ENCODE results near the gene SNRPB. TPM values are rescaled to one million over a fixed set of nuclear protein-coding genes. Genes with fewer than 3 reads are reported as not detected.

The SNRPB gene
- total RNA-seq, 1 experiment from 2014 or later = 539 TPM

DNA sequence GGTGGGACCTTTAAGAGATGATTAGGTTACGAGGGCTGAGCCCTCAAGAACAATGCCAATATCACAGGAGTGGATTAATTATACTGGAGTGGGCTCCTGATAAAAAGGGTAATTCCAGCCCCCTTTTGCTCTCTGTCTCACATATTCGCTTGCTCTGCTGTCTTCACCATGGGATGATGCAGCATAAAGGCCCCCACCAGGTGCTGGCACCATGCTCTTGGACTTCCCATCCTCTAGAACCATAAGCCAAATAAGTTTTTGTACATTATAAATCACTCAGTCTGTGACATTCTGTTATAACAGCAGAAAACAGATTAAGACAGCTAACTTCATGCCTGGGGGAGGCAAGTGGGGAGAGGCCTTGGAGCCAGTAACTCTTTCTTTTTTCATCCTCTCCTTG, 9.8 kb upstream of the SNRPB start (continued):
- no peak for TF ChIP-seq EMX1 (CRISPR knock-in tag; IDR thresholded peaks at IDR 0.05)
- TF ChIP-seq RELA (CRISPR knock-in tag; IDR thresholded peaks at IDR 0.05; ENCODE audit: borderline replicate concordance) = no peak
- no peak for TF ChIP-seq TCF7 (CRISPR knock-in tag; IDR thresholded peaks at IDR 0.05; ENCODE audit: low read depth)
- TF ChIP-seq SOX15 (CRISPR knock-in tag; IDR thresholded peaks at IDR 0.05) = no peak
- no peak for TF ChIP-seq ETV6 (CRISPR knock-in tag; IDR thresholded peaks at IDR 0.05)
- TF ChIP-seq, protein P1, sequence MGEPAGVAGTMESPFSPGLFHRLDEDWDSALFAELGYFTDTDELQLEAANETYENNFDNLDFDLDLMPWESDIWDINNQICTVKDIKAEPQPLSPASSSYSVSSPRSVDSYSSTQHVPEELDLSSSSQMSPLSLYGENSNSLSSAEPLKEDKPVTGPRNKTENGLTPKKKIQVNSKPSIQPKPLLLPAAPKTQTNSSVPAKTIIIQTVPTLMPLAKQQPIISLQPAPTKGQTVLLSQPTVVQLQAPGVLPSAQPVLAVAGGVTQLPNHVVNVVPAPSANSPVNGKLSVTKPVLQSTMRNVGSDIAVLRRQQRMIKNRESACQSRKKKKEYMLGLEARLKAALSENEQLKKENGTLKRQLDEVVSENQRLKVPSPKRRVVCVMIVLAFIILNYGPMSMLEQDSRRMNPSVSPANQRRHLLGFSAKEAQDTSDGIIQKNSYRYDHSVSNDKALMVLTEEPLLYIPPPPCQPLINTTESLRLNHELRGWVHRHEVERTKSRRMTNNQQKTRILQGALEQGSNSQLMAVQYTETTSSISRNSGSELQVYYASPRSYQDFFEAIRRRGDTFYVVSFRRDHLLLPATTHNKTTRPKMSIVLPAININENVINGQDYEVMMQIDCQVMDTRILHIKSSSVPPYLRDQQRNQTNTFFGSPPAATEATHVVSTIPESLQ (CRISPR knock-in tag; IDR thresholded peaks at IDR 0.05) = no peak
- no peak for TF ChIP-seq ZBTB21 (CRISPR knock-in tag; IDR thresholded peaks at IDR 0.05; ENCODE audit: borderline replicate concordance)
- TF ChIP-seq ATF1 (CRISPR knock-in tag; IDR thresholded peaks at IDR 0.05) = no peak
- TF ChIP-seq ZNF263 (CRISPR knock-in tag; IDR thresholded peaks at IDR 0.05; ENCODE audit: low read depth) = no peak
- no peak for TF ChIP-seq ZNF416 (CRISPR knock-in tag; IDR thresholded peaks at IDR 0.05)
- no peak for TF ChIP-seq ZNF396 (CRISPR knock-in tag; IDR thresholded peaks at IDR 0.05; ENCODE audit: borderline replicate concordance)

DNA sequence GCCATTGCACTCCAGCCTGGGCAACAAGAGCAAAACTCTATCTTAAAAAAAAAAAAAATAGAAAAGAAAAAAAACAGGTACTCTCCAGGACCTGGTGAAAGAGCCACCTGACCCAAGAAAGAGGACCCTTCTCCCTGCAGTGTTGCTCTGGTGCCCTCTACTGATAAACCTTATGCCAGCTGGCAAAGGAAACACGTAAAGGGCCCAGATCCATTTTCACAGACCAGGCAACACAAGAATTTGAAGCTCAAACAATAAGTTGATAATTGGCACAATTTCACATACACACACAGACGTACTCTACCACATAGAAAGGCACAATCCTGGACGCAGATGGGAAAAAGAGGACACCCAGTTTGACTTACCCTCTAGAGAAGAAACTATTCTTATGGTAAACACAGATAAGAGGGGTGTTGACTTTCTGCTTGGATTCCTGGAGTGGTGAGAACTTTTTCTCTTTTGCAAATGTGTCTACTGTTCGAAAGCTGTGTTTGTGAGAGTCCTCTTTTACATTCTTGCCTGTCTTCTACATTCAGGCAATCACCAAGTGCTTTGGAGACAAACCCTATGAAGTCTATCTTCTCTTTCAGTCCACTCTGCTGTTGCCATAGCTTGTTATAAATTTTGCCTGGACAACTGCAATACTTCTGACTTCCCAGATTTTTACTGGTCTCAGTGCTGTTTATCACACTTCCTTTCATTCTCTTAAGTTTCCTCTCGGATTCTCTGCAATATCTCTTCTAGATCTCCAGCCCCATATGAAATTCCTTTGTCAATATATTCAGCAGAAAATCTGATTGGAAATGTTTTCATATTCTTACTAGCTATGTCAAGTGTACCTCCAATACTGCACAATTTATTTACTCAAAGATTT, 6.4 kb upstream of the SNRPB start:
- ATAC-seq (peak; percentile 92), DNase-seq (ENCODE audit: low spot score) (no peak)
- ChIA-PET CTCF (interaction anchor here (0.6 to 2.6 kb wide), 15 partner anchors 9 to 304 kb away, joined by 3 to 26 read pairs (median 4); no protein-coding TSS in a partner anchor), POLR2A (no interaction called here)
- TF ChIP-seq OVOL2 (CRISPR knock-in tag; IDR thresholded peaks at IDR 0.05; ENCODE audit: borderline replicate concordance) = no peak
- TF ChIP-seq, protein P2, sequence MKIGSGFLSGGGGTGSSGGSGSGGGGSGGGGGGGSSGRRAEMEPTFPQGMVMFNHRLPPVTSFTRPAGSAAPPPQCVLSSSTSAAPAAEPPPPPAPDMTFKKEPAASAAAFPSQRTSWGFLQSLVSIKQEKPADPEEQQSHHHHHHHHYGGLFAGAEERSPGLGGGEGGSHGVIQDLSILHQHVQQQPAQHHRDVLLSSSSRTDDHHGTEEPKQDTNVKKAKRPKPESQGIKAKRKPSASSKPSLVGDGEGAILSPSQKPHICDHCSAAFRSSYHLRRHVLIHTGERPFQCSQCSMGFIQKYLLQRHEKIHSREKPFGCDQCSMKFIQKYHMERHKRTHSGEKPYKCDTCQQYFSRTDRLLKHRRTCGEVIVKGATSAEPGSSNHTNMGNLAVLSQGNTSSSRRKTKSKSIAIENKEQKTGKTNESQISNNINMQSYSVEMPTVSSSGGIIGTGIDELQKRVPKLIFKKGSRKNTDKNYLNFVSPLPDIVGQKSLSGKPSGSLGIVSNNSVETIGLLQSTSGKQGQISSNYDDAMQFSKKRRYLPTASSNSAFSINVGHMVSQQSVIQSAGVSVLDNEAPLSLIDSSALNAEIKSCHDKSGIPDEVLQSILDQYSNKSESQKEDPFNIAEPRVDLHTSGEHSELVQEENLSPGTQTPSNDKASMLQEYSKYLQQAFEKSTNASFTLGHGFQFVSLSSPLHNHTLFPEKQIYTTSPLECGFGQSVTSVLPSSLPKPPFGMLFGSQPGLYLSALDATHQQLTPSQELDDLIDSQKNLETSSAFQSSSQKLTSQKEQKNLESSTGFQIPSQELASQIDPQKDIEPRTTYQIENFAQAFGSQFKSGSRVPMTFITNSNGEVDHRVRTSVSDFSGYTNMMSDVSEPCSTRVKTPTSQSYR (CRISPR knock-in tag; IDR thresholded peaks at IDR 0.05) = no peak
- no peak for TF ChIP-seq ATF1 (CRISPR knock-in tag; IDR thresholded peaks at IDR 0.05)
- no peak for TF ChIP-seq IRF2 (CRISPR knock-in tag; IDR thresholded peaks at IDR 0.05; ENCODE audit: borderline replicate concordance, low read depth)
- no peak for TF ChIP-seq ZNF423 (CRISPR knock-in tag; IDR thresholded peaks at IDR 0.05)
- TF ChIP-seq ZNF263 (CRISPR knock-in tag; IDR thresholded peaks at IDR 0.05; ENCODE audit: low read depth) = no peak
- no peak for TF ChIP-seq MAX (CRISPR knock-in tag; IDR thresholded peaks at IDR 0.05)
- TF ChIP-seq ZNF121 (CRISPR knock-in tag; IDR thresholded peaks at IDR 0.05) = no peak
- no peak for TF ChIP-seq SMAD4 (CRISPR knock-in tag; IDR thresholded peaks at IDR 0.05)
- no peak for TF ChIP-seq CDX4 (CRISPR knock-in tag; IDR thresholded peaks at IDR 0.05; ENCODE audit: borderline replicate concordance)
- peaks cover 23% of the 10 kb centered on the region for H3K4me1 Mint-ChIP-seq
- no peak overlapping the region for H3K4me3 Mint-ChIP-seq
- H3K27me3 Mint-ChIP-seq (ENCODE audit: low read depth) = no peaks in the 10 kb centered on the region
- peaks cover 8% of the 10 kb centered on the region; the same call in 1 of the 2 replicates for H3K9me3 Mint-ChIP-seq
- H3K27ac Mint-ChIP-seq = 0 out of 2 replicates have a peak overlapping the region, but pooled peaks have one; percentile 2
- peaks cover 14% of the 10 kb centered on the region; the same call in 1 of the 2 replicates for H3K36me3 Mint-ChIP-seq
